H1 (cell line): ENCODE measurements around the gene ADCY2. TPM values are rescaled to one million over a fixed set of nuclear protein-coding genes. Genes with fewer than 3 reads are reported as not detected.

Experiments used
- CTCF ChIA-PET: fragments of 300-600 bp; sonication (Branson Sonifier 250); formaldehyde crosslinking; loops from one replicate; lab custom pipeline; 2021; ENCODE audit not compliant: partially characterized antibody; lab: Charles Lee
- POLR2A ChIA-PET: fragments of 300-600 bp; sonication (Branson Sonifier 250); formaldehyde crosslinking; loops from one replicate; lab custom pipeline; 2021; ENCODE audit warnings: inconsistent platforms; ENCODE audit not compliant: partially characterized antibody; lab: Charles Lee
- DNase-seq, 2 experiments: peaks; one replicate each; pipeline versions ENCODE4 v3.0.0 to v3.0.0-alpha.2; 2010 to 2022; ENCODE audit warnings: low spot score in 2 of 2, low read depth in 1 of 2, mixed read lengths in 1 of 2
- FAIRE-seq: peaks from 2 replicates; lab custom pipeline; 2011; peaks lifted over from hg19 to GRCh38; lab: Jason Lieb, UNC
- H2AFZ ChIP-seq: 2 replicates; pipeline ENCODE4 v1.8.1; 2012; ENCODE audit warnings: low read length, inconsistent platforms
- H2AK5ac ChIP-seq: 2 replicates; pipeline ENCODE4 v1.6.1; 2013; ENCODE audit warnings: low read depth, low read length
- H2BK120ac ChIP-seq: replicated peaks from 2 replicates; pipeline ENCODE3; 2013; ENCODE audit warnings: low read depth, low read length, inconsistent platforms
- H2BK12ac ChIP-seq: 2 replicates; pipeline ENCODE4 v1.6.1; 2013; ENCODE audit warnings: low read depth, low read length
- H2BK15ac ChIP-seq: 2 replicates; pipeline ENCODE4 v1.6.1; 2013; ENCODE audit warnings: low read length
- H2BK20ac ChIP-seq: 2 replicates; pipeline ENCODE4 v1.6.1; 2013; ENCODE audit warnings: low read length
- H2BK5ac ChIP-seq: 2 replicates; pipeline ENCODE4 v1.6.1; 2013; ENCODE audit warnings: low read depth, low read length
- H3K14ac ChIP-seq: 2 replicates; pipeline ENCODE4 v1.6.1; 2013; ENCODE audit warnings: inconsistent platforms; ENCODE audit not compliant: insufficient read length
- H3K18ac ChIP-seq: 2 replicates; pipeline ENCODE4 v1.6.1; 2013; ENCODE audit warnings: low read length; ENCODE audit errors: extremely low read depth
- H3K23ac ChIP-seq: 2 replicates; pipeline ENCODE4 v1.6.1; 2013; ENCODE audit warnings: inconsistent platforms; ENCODE audit not compliant: insufficient read length
- H3K23me2 ChIP-seq: 2 replicates; pipeline ENCODE4 v1.6.1; 2013; ENCODE audit warnings: low read depth, low read length
- H3K27ac ChIP-seq: 2 replicates; pipeline ENCODE4 v1.6.1; 2011; ENCODE audit warnings: low read depth, low read length, inconsistent platforms
- H3K27me3 ChIP-seq, 4 experiments: replicated peaks in 1 of 4; 1 replicate in 1 of 4; 2 replicates in 3 of 4; pipeline versions ENCODE4 v1.6.1 to v1.8.1; 2011 to 2013; ENCODE audit warnings: low read length in 3 of 4, mild to moderate bottlenecking in 3 of 4, inconsistent platforms in 2 of 4, mixed read lengths in 2 of 4, moderate library complexity in 1 of 4; ENCODE audit not compliant: control insufficient read depth in 3 of 4, insufficient read depth in 3 of 4; ENCODE audit errors: extremely low read depth in 1 of 4
- H3K36me3 ChIP-seq, 4 experiments: 2 replicates each; pipeline versions ENCODE4 v1.6.1 to v1.8.1; 2011 to 2013; ENCODE audit warnings: mild to moderate bottlenecking in 4 of 4, low read length in 3 of 4, moderate library complexity in 2 of 4, control low read depth in 1 of 4, inconsistent platforms in 1 of 4; ENCODE audit not compliant: insufficient read depth in 4 of 4, control insufficient read depth in 2 of 4
- H3K4ac ChIP-seq: replicated peaks from 2 replicates; pipeline ENCODE3; 2013; ENCODE audit warnings: low read length, low read depth, mixed read lengths, inconsistent platforms; ENCODE audit not compliant: insufficient read length
- H3K4me1 ChIP-seq, 4 experiments: replicated peaks in 1 of 4; 1 replicate in 1 of 4; 2 replicates in 3 of 4; pipeline versions ENCODE4 v1.6.1 to v1.8.1; 2011 to 2013; ENCODE audit warnings: low read length in 3 of 4, inconsistent platforms in 2 of 4, mixed read lengths in 1 of 4; ENCODE audit not compliant: insufficient read depth in 4 of 4, control insufficient read depth in 3 of 4
- H3K4me2 ChIP-seq, 2 experiments: 2 replicates each; pipeline versions ENCODE4 v1.6.1 to v1.8.1; 2011 to 2013; ENCODE audit warnings: low read depth in 2 of 2, low read length in 2 of 2, control low read depth in 1 of 2, inconsistent platforms in 1 of 2, mild to moderate bottlenecking in 1 of 2; ENCODE audit not compliant: insufficient read depth in 1 of 2
- H3K4me3 ChIP-seq, 4 experiments: fragments of 200-600, 300-600 bp in 1 of 4; sonication (generic), shearing (Covaris generic), sonication (Bioruptor Twin) in 1 of 4; 2 replicates each; pipeline versions ENCODE4 v1.5.1 to v1.8.1; 2011 to 2016; ENCODE audit warnings: low read length in 4 of 4, low read depth in 3 of 4, control low read depth in 2 of 4, inconsistent platforms in 2 of 4, mild to moderate bottlenecking in 2 of 4, mixed read lengths in 1 of 4, moderate library complexity in 1 of 4; ENCODE audit not compliant: insufficient read depth in 2 of 4; ENCODE audit errors: extremely low read depth in 1 of 4
- H3K56ac ChIP-seq: replicated peaks from 2 replicates; pipeline ENCODE3; 2013; ENCODE audit warnings: low read depth, mild to moderate bottlenecking, mixed read lengths, low read length, inconsistent platforms; ENCODE audit not compliant: insufficient read length
- H3K79me1 ChIP-seq: 2 replicates; pipeline ENCODE4 v1.6.1; 2013; ENCODE audit warnings: low read depth, low read length, control low read depth
- H3K79me2 ChIP-seq, 2 experiments: 2 replicates each; pipeline versions ENCODE4 v1.6.1 to v1.8.1; 2012 to 2013; ENCODE audit warnings: low read length in 2 of 2, mild to moderate bottlenecking in 2 of 2, inconsistent platforms in 1 of 2; ENCODE audit not compliant: insufficient read depth in 2 of 2, control insufficient read depth in 1 of 2
- H3K9ac ChIP-seq, 4 experiments: replicated peaks in 1 of 4; 1 replicate in 1 of 4; 2 replicates in 3 of 4; pipeline versions ENCODE4 v1.6.1 to v1.8.1; 2011 to 2013; ENCODE audit warnings: low read depth in 3 of 4, low read length in 3 of 4, control low read depth in 2 of 4, mild to moderate bottlenecking in 2 of 4, moderate library complexity in 2 of 4, inconsistent platforms in 1 of 4; ENCODE audit errors: extremely low read depth in 1 of 4
- H3K9me3 ChIP-seq, 2 experiments: 2 replicates each; pipeline versions ENCODE4 v1.6.1 to v1.8.1; 2012 to 2013; ENCODE audit warnings: mild to moderate bottlenecking in 2 of 2, moderate library complexity in 2 of 2, control low read depth in 1 of 2, inconsistent platforms in 1 of 2, low read depth in 1 of 2, low read length in 1 of 2, mixed read lengths in 1 of 2; ENCODE audit not compliant: insufficient read depth in 2 of 2
- H4K20me1 ChIP-seq, 2 experiments: replicated peaks in 1 of 2; 2 replicates each; pipeline versions ENCODE3 to v1.8.1; 2011 to 2013; ENCODE audit warnings: inconsistent platforms in 2 of 2, low read length in 2 of 2, mild to moderate bottlenecking in 1 of 2; ENCODE audit not compliant: insufficient read depth in 2 of 2, control insufficient read depth in 1 of 2
- H4K5ac ChIP-seq: 2 replicates; pipeline ENCODE4 v1.6.1; 2013; ENCODE audit warnings: low read length, low read depth, mixed read lengths, inconsistent platforms; ENCODE audit not compliant: insufficient read length
- H4K8ac ChIP-seq: 2 replicates; pipeline ENCODE4 v1.8.0; 2013; ENCODE audit warnings: mild to moderate bottlenecking, moderate library complexity, low read length, inconsistent platforms; ENCODE audit not compliant: insufficient read depth; ENCODE audit errors: extremely low read depth
- H4K91ac ChIP-seq: replicated peaks from 2 replicates; pipeline ENCODE3; 2013; ENCODE audit warnings: low read length, mixed read lengths, inconsistent platforms; ENCODE audit not compliant: insufficient read length
- EZH2 ChIP-seq: fragments of 200-600 bp; sonication (generic); IDR thresholded peaks from 2 replicates; pipeline ENCODE4 v1.7.1; 2012; ENCODE audit warnings: low read depth, mild to moderate bottlenecking, moderate library complexity, low read length, inconsistent platforms; ENCODE audit not compliant: severe bottlenecking
- MAFK ChIP-seq: IDR thresholded peaks from 2 replicates; pipeline ENCODE4 v1.6.1; 2012; ENCODE audit warnings: low read depth, mild to moderate bottlenecking, improper control_type of control experiment, low read length
- NANOG ChIP-seq: IDR thresholded peaks from 2 replicates; pipeline ENCODE4 v1.6.1; 2011; ENCODE audit warnings: low read length, low read depth, mild to moderate bottlenecking, inconsistent platforms; ENCODE audit not compliant: insufficient read depth, poor library complexity, severe bottlenecking
- NRF1 ChIP-seq: IDR thresholded peaks from 2 replicates; pipeline ENCODE4 v1.6.1; 2011; ENCODE audit warnings: mild to moderate bottlenecking, low read depth, low read length, improper control_type of control experiment
- POU5F1 ChIP-seq: IDR thresholded peaks from 2 replicates; pipeline ENCODE4 v1.6.1; 2011; ENCODE audit warnings: low read depth, mild to moderate bottlenecking, low read length, moderate library complexity
- SIN3A ChIP-seq, 2 experiments: IDR thresholded peaks in 1 of 2; conservative IDR thresholded peaks in 1 of 2; 2 replicates each; pipeline ENCODE4 v1.6.1; 2011 to 2012; ENCODE audit warnings: low read length in 2 of 2, improper control_type of control experiment in 1 of 2, low read depth in 1 of 2, mild to moderate bottlenecking in 1 of 2
- TAF7 ChIP-seq: optimal IDR thresholded peaks from 2 replicates; pipeline ENCODE3; 2011; ENCODE audit warnings: low read depth, mild to moderate bottlenecking, inconsistent platforms, low read length, moderate library complexity, borderline replicate concordance
- WGBS, 2 experiments: shearing (Covaris generic) in 1 of 2; methylation state at CpG; one replicate each; pipeline versions ENCODE4 v1.1.6 to v1.1.7; 2013 to 2015; ENCODE audit warnings: low lambda C conversion rate in 2 of 2, mixed read lengths in 2 of 2, inconsistent platforms in 1 of 2, low coverage in 1 of 2, missing lambda C conversion rate in 1 of 2; ENCODE audit not compliant: insufficient replicate concordance in 2 of 2, insufficient coverage in 1 of 2, insufficient read length in 1 of 2; ENCODE audit errors: extremely low coverage in 1 of 2, missing lambda C conversion rate in 1 of 2; 5-methylcytosine and 5-hydroxymethylcytosine counted together
- polyA plus RNA-seq, 7 experiments: library from polyadenylated mRNA; depleted of rRNA in 3 of 7; stranded (reverse) in 5 of 7; unstranded in 2 of 7; fragments of >200 nt in 5 of 7; fragments of 200-250 nt in 2 of 7; gene quantifications; 1 replicate in 5 of 7; 2 replicates in 1 of 7; 4 replicates in 1 of 7; pipeline versions ENCODE4 v1.2.1 to v1.2.3, GENCODE V29; 2011 to 2013; ENCODE audit warnings: missing spikeins in 2 of 7, mixed read lengths in 2 of 7
- total RNA-seq: library from RNA; stranded (reverse); fragmentation: NEBNext Ultra II Directional; extraction: Animal tissue kit (Norgen Biotek cat#: 25700); gene quantifications from 2 replicates; pipeline ENCODE4 v1.2.1, GENCODE V29; 2021

Gene ADCY2
- total and polyA plus RNA-seq, 2 of the 8 experiments (the other 6 are each of a cell fraction or from before 2014, with no cell fraction given) = 35.8 to 122 TPM

DNA sequence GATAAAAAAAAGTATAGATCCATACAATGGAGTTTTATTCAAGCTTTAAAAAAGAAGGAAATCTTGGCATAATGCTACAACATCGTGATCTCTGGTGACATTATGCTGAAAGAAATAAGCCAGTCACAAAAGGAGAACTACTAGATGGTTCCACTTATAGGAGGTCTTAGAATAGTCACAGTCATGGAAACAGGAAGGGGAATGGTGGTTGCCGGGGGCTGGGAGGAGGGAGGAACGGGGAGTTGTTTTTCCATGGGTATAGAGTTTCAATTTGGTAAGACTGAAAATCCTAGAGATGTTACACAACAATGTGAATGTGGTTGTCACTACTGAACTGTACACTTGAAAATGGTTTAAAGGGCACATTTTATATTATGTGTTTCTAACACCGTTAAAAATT is 360.5 kb downstream of the ADCY2 start:
- Histone ChIP-seq H4K5ac (no peak overlapping the region), H2AFZ (no peak overlapping the region), H3K14ac (no peak overlapping the region), H3K56ac (no peak overlapping the region), H3K27ac (no peak overlapping the region), H2BK120ac (no peak overlapping the region), H3K79me2 (no peaks in the 10 kb centered on the region), H3K79me1 (no peaks in the 10 kb centered on the region), H2BK15ac (no peak overlapping the region), H3K23ac (no peak overlapping the region), H3K4ac (no peak overlapping the region), H4K20me1 (no peaks in the 10 kb centered on the region), H3K4me3 (no peak overlapping the region), H3K27me3 (no peaks in the 10 kb centered on the region), H3K4me1 (no peaks in the 10 kb centered on the region), H2BK5ac (no peak overlapping the region), H3K18ac (no peak overlapping the region), H2BK12ac (no peak overlapping the region), H3K9me3 (no peaks in the 10 kb centered on the region), H3K9ac (no peak overlapping the region), H4K8ac (no peak overlapping the region), H3K23me2 (no peaks in the 10 kb centered on the region), H2BK20ac (no peak overlapping the region), H3K36me3 (peaks cover 0 to 18% (median 1%) of the 10 kb centered on the region in 4 experiments; a peak in 2 of 8 replicates), H4K91ac (no peak overlapping the region), H3K4me2 (no peak overlapping the region), H2AK5ac (no peak overlapping the region)
- CTCF ChIA-PET = interaction anchor here (0.9 to 9.2 kb wide), 7 partner anchors 10 to 986 kb away, joined by 3 to 61 read pairs (median 10); no protein-coding TSS in a partner anchor
- no peak for DNase-seq
- 92% methylated on average over 4 of the region's 4 CpGs; no CpG with 5 or more reads in 1 of the 2 experiments for WGBS, 2 experiments
- no peak for FAIRE-seq
- TF ChIP-seq MAFK (no peak), NRF1 (no peak), NANOG (no peak), TAF7 (no peak), EZH2 (no peak), SIN3A (conservative IDR thresholded peaks at IDR 0.05 in 1 of 2, IDR thresholded peaks at IDR 0.05 in 1 of 2; ENCODE audit: low read depth in 1 of 2, low read length in 2 of 2) (no peak), POU5F1 (no peak)
- POLR2A ChIA-PET = no interaction called here
